Measurements from ENCODE around the gene SDF2L1. TPM values are rescaled to one million over a fixed set of nuclear protein-coding genes. Genes with fewer than 3 reads are reported as not detected.

The SDF2L1 gene
- total and polyA plus RNA-seq, 2 donors (not counting 3 experiments of a cell fraction or from before 2014, with no cell fraction given), result 66.7 to 79.5 TPM

GRCh38 chr22:21634081-21634480, 8.0 kb upstream of the SDF2L1 start:
- Histone ChIP-seq H3K36me3 (ENCODE audit: control insufficient read depth in 2 of 2, extremely low read depth in 1 of 2, insufficient read depth in 2 of 2, low read length in 2 of 2) (no peaks in the 10 kb centered on the region), H4K20me1 (replicated peaks; ENCODE audit: control insufficient read depth, extremely low read depth, insufficient read depth, low read length) (no peaks in the 10 kb centered on the region), H2AFZ (ENCODE audit: low read depth, low read length) (no peak overlapping the region), H3K27me3 (ENCODE audit: control insufficient read depth in 2 of 2, insufficient read depth in 2 of 2, low read length in 2 of 2) (no peaks in the 10 kb centered on the region), H3K4me3 (replicated peaks in 1 of 3; ENCODE audit: insufficient read depth in 1 of 3, low read depth in 1 of 3, low read length in 3 of 3) (no peak overlapping the region), H3K4me1 (ENCODE audit: control insufficient read depth, extremely low read depth, insufficient read depth, low read length) (no peaks in the 10 kb centered on the region), H3K9me1 (replicated peaks; ENCODE audit: control insufficient read depth, extremely low read depth, insufficient read depth, low read length) (no peaks in the 10 kb centered on the region), H3K79me2 (ENCODE audit: control insufficient read depth, insufficient read depth, low read length) (peaks cover 6% of the 10 kb centered on the region), H3K4me2 (ENCODE audit: insufficient read depth, low read length) (no peak overlapping the region), H3K9me3 (replicated peaks; ENCODE audit: control insufficient read depth, insufficient read depth, low read length) (no peaks in the 10 kb centered on the region), H3K9ac (replicated peaks; ENCODE audit: extremely low read depth, insufficient read depth, low read length) (no peak overlapping the region), H3K27ac (ENCODE audit: insufficient read depth, low read depth, low read length) (no peak overlapping the region)
- ChIA-PET CTCF (interaction anchor here (1.9 to 2.8 kb wide), 2 partner anchors 8 to 12 kb away, joined by 8 to 11 read pairs; partner anchors contain the start of gene SDF2L1), POLR2A (no interaction called here)
- BruUV-seq (replicated peaks), result no TSS peak
- no peak for TF ChIP-seq MYC (IDR thresholded peaks at IDR 0.05; ENCODE audit: low read depth, low read length)
- TF ChIP-seq JUN (IDR thresholded peaks at IDR 0.05; ENCODE audit: borderline replicate concordance, insufficient read depth, insufficient read length, low read depth), result no peak
- TF ChIP-seq GATA2 (IDR thresholded peaks at IDR 0.05; ENCODE audit: insufficient read depth, insufficient read length, low read depth, low read length), result no peak
- no peak for TF ChIP-seq FOS (IDR thresholded peaks at IDR 0.05; ENCODE audit: borderline replicate concordance, insufficient read depth, low read length)
- no peak for TF ChIP-seq CTCF (IDR thresholded peaks at IDR 0.05; ENCODE audit: extremely low read depth in 1 of 2, insufficient read depth in 1 of 2, low read depth in 1 of 2, low read length in 2 of 2)
- no peak for TF ChIP-seq POLR2A (IDR thresholded peaks at IDR 0.05; ENCODE audit: low read depth, low read length)
- no peak for TF ChIP-seq MAX (IDR thresholded peaks at IDR 0.05; ENCODE audit: insufficient read depth, insufficient read length)
- no peak for TF ChIP-seq POLR2AphosphoS5 (IDR thresholded peaks at IDR 0.05; ENCODE audit: insufficient read depth, low read depth, low read length)
- TF ChIP-seq EZH2 (IDR thresholded peaks at IDR 0.05; ENCODE audit: borderline replicate concordance, low read depth, low read length, severe bottlenecking), result no peak
- FAIRE-seq, result no peak
- no peak for DNase-seq (ENCODE audit: low read depth, low spot score)
- intact Hi-C loops (cut with micrococcal nuclease), result no loop called here
- dilution Hi-C loops (cut with MboI; ENCODE audit: extremely low pct_ligation_motif_present, low sequenced_read_pairs), result no loop called here
